GM12891 (cell line): ENCODE results near the gene PCDH1.

Experiments
- POLR2A ChIP-seq: IDR thresholded peaks from 2 replicates; pipeline ENCODE4 v1.6.1; 2011; ENCODE audit warnings: low read depth, low read length, control low read depth
- POLR2AphosphoS5 ChIP-seq: IDR thresholded peaks from 2 replicates; pipeline ENCODE4 v1.6.1; 2011; ENCODE audit warnings: low read depth, low read length, control low read depth
- TAF1 ChIP-seq: IDR thresholded peaks from 2 replicates; pipeline ENCODE4 v1.6.1; 2011; ENCODE audit warnings: low read depth, low read length, control low read depth

DNA sequence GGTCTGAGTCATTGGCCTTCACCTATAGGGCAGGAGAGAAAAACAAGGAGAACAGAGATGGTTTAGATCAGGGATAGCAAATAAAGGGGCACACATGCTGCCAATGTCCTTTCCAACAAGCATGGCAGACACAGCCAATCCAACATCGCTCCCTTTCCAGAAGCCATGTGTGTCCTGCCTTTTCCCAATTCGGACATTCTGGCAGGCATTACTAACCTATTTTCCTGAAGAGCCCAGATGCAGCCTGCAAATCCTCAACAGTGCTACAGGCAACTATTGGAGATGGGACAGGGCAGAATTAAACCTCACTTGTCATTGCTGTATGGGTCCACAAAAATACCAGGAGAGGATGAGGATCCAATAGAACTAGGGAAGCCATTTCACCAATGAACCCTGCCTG, 12.8 kb downstream of the PCDH1 start:
- TF ChIP-seq POLR2AphosphoS5 = no peak
- TF ChIP-seq POLR2A = no peak
- no peak for TF ChIP-seq TAF1
